Testis (tissue), 2 donors: ENCODE data around the gene PTPRG.

Experiments
- CTCF ChIP-seq, 3 experiments: fragments of 450-650 bp in 2 of 3; fragments of 200-600 bp in 1 of 3; sonication (generic) in 1 of 3; IDR thresholded peaks; one replicate each; pipeline ENCODE4 v1.5.1; 2016 to 2019; ENCODE audit warnings: antibody characterized with exemption in 3 of 3, mild to moderate bottlenecking in 2 of 3, moderate library complexity in 1 of 3
- POLR2A ChIP-seq: fragments of 450-650 bp; IDR thresholded peaks from one replicate; pipeline ENCODE4 v1.6.1; 2017; ENCODE audit warnings: antibody characterized with exemption, mild to moderate bottlenecking, moderate library complexity

- TF ChIP-seq CTCF (IDR thresholded peaks at IDR 0.05) (no peak), POLR2A (no peak)
Observed at GRCh38 chr3:61734749-61735686, 173.6 kb downstream of the PTPRG start.
